Body of pancreas (tissue), 4 donors: ENCODE results near the gene ANKRD11. TPM values are rescaled to one million over a fixed set of nuclear protein-coding genes. Genes with fewer than 3 reads are reported as not detected.

Source experiments
- ATAC-seq: fragments of 150-250 bp; one replicate; pipeline ENCODE4 v1.9.1; 2016
- DNase-seq, 4 donors: peaks; one replicate each; pipeline ENCODE4 v3.0.0-alpha.2; 2019
- H3K27ac ChIP-seq, 4 donors: fragments of 200-600 bp; sonication (generic); 1 replicate in 3 of 4; 2 replicates in 1 of 4; pipeline versions ENCODE4 v1.5.1 to v1.6.1; 2016 to 2019; ENCODE audit warnings: mild to moderate bottlenecking in 1 of 4, mixed read lengths in 1 of 4, moderate library complexity in 1 of 4
- H3K27me3 ChIP-seq, 2 donors: fragments of 200-600 bp; sonication (generic); one replicate each; pipeline ENCODE4 v1.6.0; 2016; ENCODE audit warnings: mild to moderate bottlenecking in 1 of 2
- H3K36me3 ChIP-seq, 2 donors: fragments of 200-600 bp; sonication (generic); replicated peaks in 1 of 2; 2 replicates each; pipeline ENCODE4 v1.5.1; 2016; ENCODE audit warnings: low read depth in 2 of 2; ENCODE audit not compliant: insufficient read depth in 1 of 2
- H3K4me1 ChIP-seq: fragments of 200-600 bp; sonication (generic); one replicate; pipeline ENCODE4 v1.6.0; 2016
- H3K4me3 ChIP-seq, 2 donors: fragments of 200-600 bp; sonication (generic); 1 replicate in 1 of 2; 2 replicates in 1 of 2; pipeline ENCODE4 v1.5.1; 2016 to 2019
- H3K9me3 ChIP-seq, 3 donors: fragments of 200-600 bp; sonication (generic); 1 replicate in 2 of 3; 2 replicates in 1 of 3; pipeline ENCODE4 v1.5.1; 2016
- CTCF ChIP-seq, 7 experiments: fragments of 450-650 bp in 4 of 7; fragments of 200-600 bp in 3 of 7; sonication (generic) in 3 of 7; IDR thresholded peaks; one replicate each; pipeline ENCODE4 v1.5.1; 2016 to 2019; ENCODE audit warnings: antibody characterized with exemption in 7 of 7
- POLR2A ChIP-seq, 3 donors: fragments of 450-650 bp; IDR thresholded peaks; one replicate each; pipeline ENCODE4 v1.6.1; 2016; ENCODE audit warnings: antibody characterized with exemption in 3 of 3, mild to moderate bottlenecking in 2 of 3
- WGBS, 2 donors: methylation state at CpG; one replicate each; pipeline ENCODE4 v1.1.5; 2017; 5-methylcytosine and 5-hydroxymethylcytosine counted together
- intact Hi-C: fragments of 100-400 bp; cut with DNase I; formaldehyde crosslinking; loops from one replicate; pipeline ENCODE4 v1.15.1; 2023
- total RNA-seq, 2 donors: library from RNA; depleted of rRNA; stranded (reverse); fragments of >200 nt; gene quantifications; one replicate each; pipeline ENCODE4 v1.1.0, GENCODE V29; 2016

Gene ANKRD11
- total RNA-seq, 2 donors from 2014 or later = 52.1 to 97.9 TPM

GRCh38 chr16:89388536-89388935 is 101.8 kb downstream of the ANKRD11 start:
- DNase-seq = no peak
- 85 to 88% methylated on average over 9 of the region's 9 CpGs for WGBS, 2 donors
- H3K4me1 ChIP-seq = peaks cover 37% of the 10 kb centered on the region

GRCh38 chr16:89386306-89387185 is 103.8 kb downstream of the ANKRD11 start:
- Histone ChIP-seq H3K4me3 (no peak overlapping the region), H3K27me3 (no peaks in the 10 kb centered on the region), H3K36me3 (no peaks in the 10 kb centered on the region), H3K4me1 (peaks cover 45% of the 10 kb centered on the region), H3K27ac (no peak overlapping the region), H3K9me3 (no peaks in the 10 kb centered on the region)
- WGBS, 2 donors = 74 to 81% methylated on average over 15 to 21 of the region's 21 CpGs
- intact Hi-C loops = no loop called here
- ATAC-seq (no peak), DNase-seq (no peak)
- no peak for TF ChIP-seq CTCF (IDR thresholded peaks at IDR 0.05)
- no peak for TF ChIP-seq POLR2A (IDR thresholded peaks at IDR 0.05)

More at GRCh38 chr16:89388536-89388935, 101.8 kb downstream of the ANKRD11 start:
- Histone ChIP-seq H3K36me3 (no peaks in the 10 kb centered on the region), H3K27ac (no peak overlapping the region), H3K27me3 (no peaks in the 10 kb centered on the region), H3K4me3 (no peak overlapping the region), H3K9me3 (no peaks in the 10 kb centered on the region)
- no peak for ATAC-seq
- TF ChIP-seq POLR2A (IDR thresholded peaks at IDR 0.05) = no peak
- TF ChIP-seq CTCF (IDR thresholded peaks at IDR 0.05) = no peak
- intact Hi-C loops = no loop called here

- ATAC-seq (no peak), DNase-seq (no peak)
- no peaks in the 10 kb centered on the region for H3K27me3 ChIP-seq
- H3K27ac ChIP-seq = no peak overlapping the region
- H3K9me3 ChIP-seq = no peaks in the 10 kb centered on the region
- intact Hi-C loops = no loop called here
- H3K36me3 ChIP-seq = no peaks in the 10 kb centered on the region
- no peak for TF ChIP-seq CTCF (IDR thresholded peaks at IDR 0.05)
- TF ChIP-seq POLR2A (IDR thresholded peaks at IDR 0.05) = no peak
- H3K4me3 ChIP-seq = no peak overlapping the region
- WGBS, 2 donors = 90 to 95% methylated on average over 21 of the region's 21 CpGs
- H3K4me1 ChIP-seq = peaks cover 38% of the 10 kb centered on the region
Measured at GRCh38 chr16:89385712-89386111, 104.6 kb downstream of the ANKRD11 start.

- ATAC-seq = no peak
- 91 to 93% methylated on average over 12 of the region's 12 CpGs for WGBS, 2 donors
- peaks cover 34% of the 10 kb centered on the region for H3K4me1 ChIP-seq
Measured at GRCh38 chr16:89384282-89384681, 106.1 kb downstream of the ANKRD11 start.

More at GRCh38 chr16:89384282-89384681, 106.1 kb downstream of the ANKRD11 start:
- H3K27ac ChIP-seq = no peak overlapping the region
- no peaks in the 10 kb centered on the region for H3K27me3 ChIP-seq
- no peak overlapping the region for H3K4me3 ChIP-seq
- H3K9me3 ChIP-seq = no peaks in the 10 kb centered on the region
- DNase-seq = no peak
- H3K36me3 ChIP-seq = no peaks in the 10 kb centered on the region
- TF ChIP-seq CTCF (IDR thresholded peaks at IDR 0.05) (no peak), POLR2A (IDR thresholded peaks at IDR 0.05) (no peak)
- intact Hi-C loops = no loop called here
